ENCODE data around the gene FMN1. TPM values are rescaled to one million over a fixed set of nuclear protein-coding genes. Genes with fewer than 3 reads are reported as not detected.

FMN1 gene
- total and polyA plus RNA-seq, 2 experiments from 2014 or later, result 0.93 to 2.2 TPM

- peak overlapping the region; percentile 97 for H3K27ac ChIP-seq
- H3K4me2 ChIP-seq (ENCODE audit: unreplicated experiment), result peak overlapping the region; percentile 56
- 0 out of 2 replicates have a peak, but pooled peaks cover 4% of the 10 kb centered on the region for H3K79me2 ChIP-seq (ENCODE audit: insufficient read depth)
- H3K9ac ChIP-seq, result 0 out of 2 replicates have a peak overlapping the region, but pooled peaks have one; percentile 77
- WGBS, 2 experiments (ENCODE audit: low coverage in 1 of 2, low lambda C conversion rate in 2 of 2, missing lambda C conversion rate in 2 of 2), result 79 to 82% methylated on average over 3 of the region's 3 CpGs
- peaks cover 6% of the 10 kb centered on the region for H3K9me3 ChIP-seq (ENCODE audit: low read depth)
- H3K4me1 ChIP-seq (ENCODE audit: insufficient read depth), result peaks cover 37% of the 10 kb centered on the region
- in situ Hi-C loops (cut with MboI), result no loop called here
- DNase-seq, result no peak
- H3F3A ChIP-seq (ENCODE audit: insufficient read depth), result peaks cover 45% of the 10 kb centered on the region
- H3K36me3 ChIP-seq (ENCODE audit: low read depth), result no peaks in the 10 kb centered on the region; the same call in 1 of the 2 replicates
- TF ChIP-seq EZH2phosphoT487 (IDR thresholded peaks at IDR 0.05; ENCODE audit: insufficient read depth, low read depth), result no peak
- TF ChIP-seq EZH2 (IDR thresholded peaks at IDR 0.05; ENCODE audit: insufficient read depth, poor library complexity, severe bottlenecking), result no peak
- no peak overlapping the region for H3K4me3 ChIP-seq
- H2AFZ ChIP-seq, result no peak overlapping the region
- no peaks in the 10 kb centered on the region for H4K20me1 ChIP-seq (ENCODE audit: insufficient read depth)
- H3K27me3 ChIP-seq (replicated peaks; ENCODE audit: insufficient read depth), result no peaks in the 10 kb centered on the region
- H3K9me2 ChIP-seq (ENCODE audit: insufficient read depth), result no peaks in the 10 kb centered on the region
Observed at GRCh38 chr15:32775103-32775502, 419.4 kb downstream of the FMN1 start.

- DNase-seq, result peak; percentile 98
- H3K9ac ChIP-seq, result peak overlapping the region; percentile 77
- no peaks in the 10 kb centered on the region; the same call in 1 of the 2 replicates for H3K36me3 ChIP-seq (ENCODE audit: low read depth)
- H2AFZ ChIP-seq, result no peak overlapping the region
- no peaks in the 10 kb centered on the region for H4K20me1 ChIP-seq (ENCODE audit: insufficient read depth)
- H3K9me3 ChIP-seq (ENCODE audit: low read depth), result peaks cover 4% of the 10 kb centered on the region
- 5 to 7% methylated on average over 4 of the region's 4 CpGs for WGBS, 2 experiments (ENCODE audit: low coverage in 1 of 2, low lambda C conversion rate in 2 of 2, missing lambda C conversion rate in 2 of 2)
- in situ Hi-C loops (cut with MboI), result no loop called here
- H3K4me1 ChIP-seq (ENCODE audit: insufficient read depth), result peaks cover 37% of the 10 kb centered on the region
- H3K27ac ChIP-seq, result peak overlapping the region; percentile 97
- 0 out of 2 replicates have a peak, but pooled peaks have one; percentile 74 for TF ChIP-seq EZH2phosphoT487 (IDR thresholded peaks at IDR 0.05; ENCODE audit: insufficient read depth, low read depth)
- TF ChIP-seq EZH2 (IDR thresholded peaks at IDR 0.05; ENCODE audit: insufficient read depth, poor library complexity, severe bottlenecking), result no peak
- H3K27me3 ChIP-seq (replicated peaks; ENCODE audit: insufficient read depth), result no peaks in the 10 kb centered on the region
- no peaks in the 10 kb centered on the region for H3K9me2 ChIP-seq (ENCODE audit: insufficient read depth)
- peaks cover 45% of the 10 kb centered on the region for H3F3A ChIP-seq (ENCODE audit: insufficient read depth)
- H3K4me3 ChIP-seq, result 0 out of 2 replicates have a peak overlapping the region, but pooled peaks have one; percentile 11
- peak overlapping the region; percentile 56 for H3K4me2 ChIP-seq (ENCODE audit: unreplicated experiment)
- H3K79me2 ChIP-seq (ENCODE audit: insufficient read depth), result 0 out of 2 replicates have a peak, but pooled peaks cover 4% of the 10 kb centered on the region
Observed at GRCh38 chr15:32774022-32774421, 420.5 kb downstream of the FMN1 start.

GRCh38 chr15:32767236-32767635 is 427.3 kb downstream of the FMN1 start:
- Histone ChIP-seq H3K9me2 (ENCODE audit: insufficient read depth) (no peaks in the 10 kb centered on the region), H3K36me3 (ENCODE audit: low read depth) (no peaks in the 10 kb centered on the region), H3K9ac (no peak overlapping the region), H3K4me1 (ENCODE audit: insufficient read depth) (peaks cover 6% of the 10 kb centered on the region), H4K20me1 (ENCODE audit: insufficient read depth) (no peaks in the 10 kb centered on the region), H3F3A (ENCODE audit: insufficient read depth) (no peaks in the 10 kb centered on the region), H3K79me2 (ENCODE audit: insufficient read depth) (no peaks in the 10 kb centered on the region), H3K4me2 (ENCODE audit: unreplicated experiment) (no peak overlapping the region), H3K27ac (no peak overlapping the region), H3K4me3 (no peak overlapping the region), H3K27me3 (replicated peaks; ENCODE audit: insufficient read depth) (no peaks in the 10 kb centered on the region), H2AFZ (no peak overlapping the region), H3K9me3 (ENCODE audit: low read depth) (no peaks in the 10 kb centered on the region)
- WGBS, 2 experiments (ENCODE audit: low coverage in 1 of 2, low lambda C conversion rate in 2 of 2, missing lambda C conversion rate in 2 of 2), result 97 to 100% methylated on average over 1 of the region's 1 CpG
- no peak for TF ChIP-seq EZH2 (IDR thresholded peaks at IDR 0.05; ENCODE audit: insufficient read depth, poor library complexity, severe bottlenecking)
- no peak for DNase-seq
- in situ Hi-C loops (cut with MboI), result no loop called here

- Histone ChIP-seq H4K20me1 (ENCODE audit: insufficient read depth) (no peaks in the 10 kb centered on the region), H3K36me3 (ENCODE audit: low read depth) (0 out of 2 replicates have a peak, but pooled peaks cover 4% of the 10 kb centered on the region), H3K4me2 (ENCODE audit: unreplicated experiment) (no peak overlapping the region), H3F3A (ENCODE audit: insufficient read depth) (no peaks in the 10 kb centered on the region), H3K4me3 (no peak overlapping the region), H3K9me2 (ENCODE audit: insufficient read depth) (no peaks in the 10 kb centered on the region), H3K79me2 (ENCODE audit: insufficient read depth) (no peaks in the 10 kb centered on the region), H3K27ac (no peak overlapping the region), H3K9ac (no peak overlapping the region), H3K9me3 (ENCODE audit: low read depth) (no peaks in the 10 kb centered on the region), H2AFZ (no peak overlapping the region), H3K4me1 (ENCODE audit: insufficient read depth) (peaks cover 6% of the 10 kb centered on the region), H3K27me3 (replicated peaks; ENCODE audit: insufficient read depth) (no peaks in the 10 kb centered on the region)
- TF ChIP-seq EZH2phosphoT487 (IDR thresholded peaks at IDR 0.05; ENCODE audit: insufficient read depth, low read depth), result no peak
- no peak for TF ChIP-seq EZH2 (IDR thresholded peaks at IDR 0.05; ENCODE audit: insufficient read depth, poor library complexity, severe bottlenecking)
- WGBS, 2 experiments (ENCODE audit: low coverage in 1 of 2, low lambda C conversion rate in 2 of 2, missing lambda C conversion rate in 2 of 2), result 66 to 73% methylated on average over 3 of the region's 3 CpGs
- in situ Hi-C loops (cut with MboI), result no loop called here
- DNase-seq, result peak; percentile 38
Observed at GRCh38 chr15:32766101-32766500, 428.4 kb downstream of the FMN1 start.
